Stimulated activated CD4-positive, alpha-beta T cell treated with anti-CD3 and anti-CD28 coated beads, Interleukin-4, amount 100 ng/mL, for 4 hours (primary cell): ENCODE results near the gene SPESP1.
"Not testable (repeated sequence)": the region's sequence is repeated elsewhere in the genome, so short reads cannot be mapped to it uniquely, and the experiment has no call there.

ENCODE experiments used
- DNase-seq, 2 experiments: peaks; one replicate each; pipeline ENCODE4 v3.0.0-alpha.2; 2020

SPESP1 gene

DNA sequence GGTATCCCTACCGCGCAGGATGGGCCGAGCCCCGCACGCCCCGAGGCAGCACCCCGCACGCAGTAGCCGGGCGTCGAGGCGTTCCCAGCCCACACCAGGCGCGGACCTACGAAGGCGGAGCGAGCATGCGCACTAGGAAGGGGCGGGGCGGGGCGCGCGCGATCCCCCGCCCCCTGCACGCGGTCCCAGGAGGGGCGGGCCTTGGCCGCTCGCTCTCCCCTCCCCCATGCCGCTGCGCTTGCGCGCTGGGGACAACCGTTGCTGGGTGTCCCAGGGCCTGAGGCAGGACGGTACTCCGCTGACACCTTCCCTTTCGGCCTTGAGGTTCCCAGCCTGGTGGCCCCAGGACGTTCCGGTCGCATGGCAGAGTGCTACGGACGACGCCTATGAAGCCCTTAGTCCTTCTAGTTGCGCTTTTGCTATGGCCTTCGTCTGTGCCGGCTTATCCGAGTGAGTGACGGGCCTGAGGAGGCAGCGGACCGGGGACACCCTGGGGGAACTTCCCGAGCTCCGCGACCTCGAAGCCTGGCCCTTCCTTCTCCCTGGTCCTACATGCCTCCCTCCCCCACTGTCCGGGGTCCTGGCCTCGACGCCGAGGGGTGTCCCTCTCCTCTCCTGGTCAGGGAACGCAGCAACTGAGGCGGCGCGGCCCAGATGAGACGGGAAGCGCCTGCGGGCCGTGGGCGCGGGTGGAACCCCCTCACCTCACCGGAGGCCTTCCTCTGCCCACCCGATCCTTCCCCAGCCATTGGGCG, at the start of gene SPESP1:
TSS of gene SPESP1 (plus strand) at position 258 of the 755 bp plus-strand sequence. CDS start at position 387, 129 bp downstream.
- DNase-seq, result peak; percentile 49 to 57

DNA sequence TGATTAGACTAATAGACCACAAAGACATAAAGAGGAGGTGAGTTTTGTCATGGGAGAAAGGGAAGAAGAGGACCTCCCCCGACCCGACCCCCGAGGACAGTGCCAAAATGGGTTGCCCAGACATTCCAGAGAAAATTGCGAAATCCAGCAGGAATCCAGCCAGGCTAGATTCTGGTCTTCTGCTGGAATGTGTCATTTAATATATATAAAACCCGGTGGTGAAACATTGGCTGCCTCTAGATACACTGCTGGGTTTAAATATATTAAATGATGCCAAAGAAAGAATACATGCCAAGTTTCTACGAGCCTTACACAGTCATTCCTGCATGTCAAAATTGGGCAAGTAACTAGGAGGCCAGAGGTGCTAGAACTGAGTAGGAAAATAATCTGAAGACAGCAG, 45.3 kb upstream of the SPESP1 start:
- no peak for DNase-seq

DNA sequence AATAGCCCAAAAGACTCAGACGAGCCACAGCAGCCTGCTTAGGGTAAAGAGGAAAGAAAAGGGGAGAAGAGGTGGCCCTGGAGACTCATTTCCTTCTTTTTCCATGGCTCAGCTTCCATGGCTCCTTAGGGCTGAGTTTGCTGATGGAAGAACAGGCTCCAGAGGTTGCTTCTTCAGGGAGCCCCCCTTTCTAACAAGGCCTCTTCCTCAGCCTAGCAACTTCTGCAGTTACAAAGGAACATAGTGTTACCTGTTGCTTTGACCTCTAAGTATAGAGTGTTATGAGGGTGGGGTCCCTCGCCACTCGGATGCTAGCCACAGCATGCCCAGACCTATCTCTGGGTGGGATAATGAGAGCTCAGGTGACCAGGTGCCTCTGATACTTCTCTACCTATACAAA, 43.2 kb upstream of the SPESP1 start:
- no peak for DNase-seq

DNA sequence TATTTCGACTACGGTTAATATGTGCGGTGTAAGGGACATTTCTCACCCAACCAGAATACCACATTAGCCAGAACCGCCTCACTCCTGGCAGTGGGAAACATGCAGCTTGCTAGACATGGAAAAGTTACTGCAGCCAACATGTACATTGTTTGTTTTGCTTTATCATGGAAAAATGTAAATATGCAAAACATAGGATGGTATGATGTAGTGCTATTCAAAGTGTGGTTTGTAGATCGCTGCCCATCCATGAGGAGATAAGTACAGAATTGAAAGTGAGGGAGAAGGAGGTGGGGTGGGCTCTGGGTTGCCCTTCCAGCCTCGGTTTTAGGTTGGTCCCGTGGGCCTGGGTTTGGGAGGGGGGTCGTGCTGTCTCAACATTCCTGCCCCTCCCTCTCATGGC, 42.5 kb upstream of the SPESP1 start:
- no peak for DNase-seq

DNA sequence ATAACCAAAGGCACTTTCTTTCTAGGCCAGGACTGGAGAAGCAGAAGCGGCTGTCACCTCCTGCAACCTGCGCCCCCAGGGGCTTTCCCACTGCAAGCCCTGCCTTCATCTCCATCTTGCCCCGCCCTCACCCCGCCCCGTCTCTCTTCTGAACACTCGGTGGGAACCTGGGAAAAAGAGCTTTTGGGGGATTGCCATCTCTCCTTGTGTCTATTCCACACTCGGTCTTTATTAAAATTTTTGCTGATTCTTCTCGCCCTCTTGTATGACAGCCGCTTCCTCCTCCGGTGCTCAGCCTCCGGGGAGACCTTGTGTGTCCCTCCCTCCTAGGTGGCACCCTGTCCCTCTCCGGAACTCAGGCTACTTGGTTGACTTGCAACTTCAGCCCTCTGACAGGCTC, 41.9 kb upstream of the SPESP1 start:
- peak; percentile 4 to 7 for DNase-seq

DNA sequence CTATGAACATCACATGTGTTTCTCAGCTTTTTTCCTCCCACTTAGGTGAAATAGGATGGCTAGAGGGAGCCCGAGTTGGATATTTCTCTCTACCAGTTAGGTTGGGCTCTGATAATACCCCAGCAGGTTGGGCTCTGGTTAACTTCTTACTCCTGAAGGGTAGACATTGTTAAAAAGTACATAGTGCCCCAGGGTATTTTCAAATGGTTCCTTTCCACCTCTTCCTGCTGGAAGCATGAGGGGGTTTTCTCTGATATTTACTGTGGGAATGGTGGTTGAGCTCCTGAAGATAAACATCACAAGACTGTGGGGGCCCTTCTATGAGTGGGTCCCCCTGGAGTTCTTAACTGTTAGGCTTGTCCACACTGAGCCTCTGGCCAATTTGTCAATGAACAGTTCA, 36.1 kb upstream of the SPESP1 start:
- no peak for DNase-seq

DNA sequence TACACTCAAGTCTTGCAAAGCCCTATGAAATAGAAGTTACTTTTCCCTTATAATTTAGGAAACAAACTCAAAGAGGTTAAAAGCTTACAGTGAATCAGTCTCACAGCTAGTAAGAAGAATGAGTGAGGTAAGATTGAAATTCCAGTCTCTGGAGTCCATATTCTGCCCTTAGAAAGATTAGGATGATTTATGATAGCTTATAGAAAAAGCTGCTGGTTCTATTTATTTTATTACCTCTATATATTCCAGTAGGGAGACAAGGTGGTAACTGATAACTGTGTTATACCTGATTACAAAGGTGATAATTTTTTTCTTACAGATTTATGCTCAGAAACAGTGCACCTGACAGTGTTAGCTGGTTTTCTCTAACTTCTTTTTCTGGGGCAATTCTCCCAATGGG, 34.1 kb upstream of the SPESP1 start:
- DNase-seq, result no peak

DNA sequence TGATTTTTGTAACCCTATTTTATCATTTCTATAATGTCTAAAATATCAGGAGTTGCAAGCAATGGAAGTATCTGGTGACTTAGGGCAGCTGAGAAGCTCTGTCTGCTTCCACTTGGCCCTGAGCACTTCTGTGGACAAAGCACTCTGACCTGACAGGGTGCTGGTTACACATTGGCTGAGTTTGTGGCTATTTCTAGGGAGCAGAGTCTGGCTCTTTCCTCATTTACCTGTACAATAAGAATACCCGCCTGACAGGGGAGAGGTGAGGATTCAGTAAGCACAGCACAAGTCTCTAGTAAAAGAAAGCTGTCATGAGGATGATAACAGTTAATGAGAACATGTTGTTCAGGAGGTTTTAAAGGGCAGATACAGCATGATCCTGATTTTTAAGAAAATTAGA, 33.3 kb upstream of the SPESP1 start:
- no peak for DNase-seq

DNA sequence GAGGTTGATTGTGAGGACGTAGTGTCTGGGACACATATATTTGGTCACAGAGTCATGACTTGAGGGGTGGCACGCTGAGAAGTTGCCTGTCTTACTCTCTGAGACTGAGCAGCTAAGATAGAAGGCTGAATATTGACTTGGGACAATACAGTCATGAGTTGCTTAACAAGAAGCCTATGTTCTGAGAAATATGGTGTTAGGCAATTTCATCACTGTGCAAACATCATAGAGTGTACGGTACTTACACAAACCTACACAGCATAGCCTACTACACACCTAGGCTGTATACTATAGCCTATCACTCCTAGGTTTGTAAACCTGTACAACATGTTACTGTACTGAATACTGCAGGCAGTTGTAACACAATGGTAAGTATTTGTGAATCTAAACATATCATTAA, 30.3 kb upstream of the SPESP1 start:
- DNase-seq, result no peak

DNA sequence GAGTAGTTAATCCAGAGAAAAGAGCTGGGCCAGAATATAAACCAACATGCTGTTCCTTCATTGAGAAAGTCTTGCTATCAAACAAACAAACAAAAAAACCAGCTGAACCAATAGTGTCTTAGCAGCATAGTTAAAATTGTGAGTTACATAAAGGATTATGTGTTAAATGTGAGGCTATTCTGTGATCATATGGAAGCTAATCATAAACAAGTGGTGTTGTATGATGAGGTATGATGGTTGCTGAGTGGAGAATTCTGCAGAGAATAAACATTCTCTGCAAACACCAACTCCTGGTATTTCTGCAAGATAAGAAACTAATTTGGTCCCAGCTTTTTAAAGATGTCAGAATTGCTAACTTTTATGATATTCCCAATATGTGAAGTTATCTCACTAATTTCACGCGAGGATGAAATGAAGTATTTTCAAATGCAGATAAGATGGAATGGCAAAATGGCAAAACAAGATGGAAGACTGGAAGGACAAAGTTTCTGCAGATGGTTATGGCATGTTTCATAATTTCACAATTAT, 22.9 kb upstream of the SPESP1 start:
- DNase-seq, result no peak

DNA sequence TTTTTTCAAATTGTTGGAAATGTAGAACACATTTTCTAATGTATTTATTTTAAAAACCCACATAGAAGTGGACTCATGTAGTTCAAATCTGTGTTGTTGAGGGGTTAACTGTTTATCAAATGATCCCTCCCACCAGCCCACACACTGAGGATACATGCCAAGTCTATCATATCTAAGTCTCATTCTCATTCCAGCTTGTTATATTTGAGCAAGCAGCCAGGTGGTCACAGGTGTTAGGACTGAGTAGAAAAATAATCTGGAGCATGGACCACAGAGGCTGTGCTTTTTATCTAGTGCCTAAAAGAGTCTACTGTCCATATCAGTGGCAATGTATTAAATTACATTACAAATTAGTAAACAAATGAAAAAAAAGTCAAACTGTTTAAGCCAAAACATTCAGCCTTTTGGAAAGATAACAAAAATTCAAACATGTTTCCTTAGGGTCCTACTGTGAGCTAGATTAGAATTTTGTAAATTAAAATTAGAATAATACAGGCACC, 20.7 kb upstream of the SPESP1 start:
- no peak for DNase-seq

DNA sequence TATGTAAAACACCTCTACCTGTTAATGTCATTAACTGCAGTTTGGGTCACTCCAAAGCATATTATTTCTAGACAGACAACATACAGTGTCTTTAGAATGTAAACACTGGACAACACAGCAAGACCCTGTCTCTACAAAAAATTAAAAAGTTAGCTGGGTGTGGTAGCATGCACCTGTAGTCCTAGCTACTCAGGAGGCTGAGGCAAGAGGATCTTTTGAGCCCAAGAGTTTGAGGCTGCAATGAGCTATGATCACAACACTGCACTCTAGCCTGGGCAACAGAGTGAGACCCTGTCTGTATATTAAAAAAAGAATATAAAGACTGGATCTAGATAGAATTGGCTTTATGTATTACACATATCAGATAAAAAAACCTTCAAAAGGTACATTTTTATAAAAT, 20.0 kb upstream of the SPESP1 start:
- no peak for DNase-seq

DNA sequence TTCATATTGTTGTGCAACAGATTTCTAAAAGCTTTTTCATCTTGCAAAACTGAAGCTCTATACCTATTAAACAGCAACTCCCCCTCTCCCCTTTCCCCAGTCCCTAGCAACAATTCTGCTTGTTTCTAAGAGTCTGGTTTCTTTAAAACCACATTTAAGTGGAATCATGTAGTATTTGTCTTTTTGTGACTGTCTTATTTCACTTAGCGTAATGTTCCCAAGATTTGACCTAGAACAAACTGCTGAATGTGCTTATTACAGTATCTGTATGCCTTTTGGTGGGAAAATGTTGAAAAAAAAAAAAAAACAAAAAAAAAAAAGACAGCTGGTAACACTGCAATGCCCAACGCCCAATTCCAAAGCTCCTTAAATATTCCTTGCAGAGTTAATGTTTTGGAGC, 19.5 kb upstream of the SPESP1 start:
- no peak for DNase-seq

DNA sequence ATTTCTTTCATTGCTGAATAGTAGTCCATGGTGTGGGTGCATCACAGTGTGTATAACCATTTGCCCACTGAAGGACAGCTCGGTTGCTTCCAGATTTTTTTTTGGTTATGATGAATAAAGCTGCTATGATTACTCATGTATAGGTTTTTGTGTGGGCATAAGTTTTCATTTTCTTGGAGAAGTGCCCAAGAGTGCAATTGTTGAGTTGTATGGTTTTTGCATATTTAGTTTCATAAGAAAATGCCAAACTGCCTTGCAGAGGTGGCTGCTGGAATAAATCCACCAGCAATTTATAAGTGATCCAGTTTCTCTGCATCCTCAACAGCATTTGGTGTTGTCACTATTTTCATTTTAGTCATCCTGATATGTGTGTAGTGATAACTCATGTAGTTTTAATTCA, 8.4 kb upstream of the SPESP1 start:
- no peak for DNase-seq

DNA sequence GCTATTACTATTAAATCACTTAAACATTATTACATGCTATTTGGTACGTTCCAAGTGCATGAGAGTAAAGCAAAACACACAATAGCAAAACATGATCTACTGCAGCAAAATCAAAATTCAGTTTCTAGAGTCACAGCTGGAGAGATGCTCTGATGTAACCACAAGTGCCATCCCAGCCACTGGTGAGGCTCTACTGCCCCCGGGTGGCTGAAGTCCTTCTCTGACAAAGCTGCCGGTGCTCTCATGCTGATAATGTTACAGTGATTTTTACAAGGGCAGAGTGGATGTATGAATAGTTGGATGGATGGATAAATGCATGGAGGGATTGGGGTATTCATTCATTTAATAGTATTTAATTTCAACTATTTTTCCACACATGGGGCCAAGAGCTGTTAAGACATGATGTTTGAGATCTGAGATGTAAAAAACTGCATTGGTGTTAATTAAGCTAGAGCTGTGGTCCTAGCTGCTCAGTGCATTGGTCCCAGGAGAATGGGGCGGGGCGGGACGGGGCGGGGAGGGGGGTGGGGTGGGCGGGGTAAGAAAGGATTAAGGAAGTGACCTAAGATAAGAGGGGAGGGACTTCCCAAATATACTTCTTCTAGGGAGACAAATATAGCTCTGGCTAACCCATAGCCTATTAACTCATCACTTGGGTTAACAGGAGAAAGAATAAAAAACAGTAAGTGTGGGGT, 5.3 kb upstream of the SPESP1 start:
- DNase-seq, result peak; percentile 41 to 54

DNA sequence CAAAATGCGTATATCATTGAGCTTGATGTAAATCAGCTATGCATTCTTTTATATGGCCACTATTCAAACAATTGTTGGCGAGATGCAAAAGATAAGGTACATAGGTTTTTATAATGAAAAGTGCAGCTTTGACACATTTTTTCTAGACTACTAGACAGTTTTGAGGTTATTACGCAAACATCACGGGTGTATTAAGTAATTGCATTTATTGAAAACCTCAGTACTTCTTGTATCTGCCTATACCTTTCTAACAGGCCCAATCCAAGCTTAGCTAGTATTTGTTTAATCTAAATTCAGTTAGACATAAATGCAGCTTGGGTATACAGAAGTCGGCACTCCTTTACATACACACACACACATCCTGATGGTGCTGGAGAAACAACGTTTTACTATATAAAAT, 2.7 kb downstream of the SPESP1 start:
- no peak for DNase-seq

DNA sequence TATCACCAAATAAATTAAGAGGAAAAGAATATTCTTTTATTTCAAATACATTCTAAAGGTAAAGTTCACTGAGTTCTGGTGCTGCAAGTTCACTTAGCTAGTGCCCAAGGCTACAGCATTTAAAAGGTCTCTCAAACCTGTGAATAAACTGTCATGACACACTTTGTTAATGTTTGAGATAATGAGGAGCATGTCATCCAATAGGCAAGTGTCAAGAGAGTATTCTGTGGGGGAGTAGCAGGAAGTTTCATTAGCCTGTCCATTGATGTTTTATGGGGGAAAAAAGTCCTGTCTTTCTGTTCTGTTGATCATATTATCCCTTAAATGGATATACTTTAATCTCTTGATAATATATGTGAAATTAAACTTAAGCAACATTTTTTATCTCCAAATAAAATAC, 4.0 kb downstream of the SPESP1 start:
- DNase-seq, result no peak

DNA sequence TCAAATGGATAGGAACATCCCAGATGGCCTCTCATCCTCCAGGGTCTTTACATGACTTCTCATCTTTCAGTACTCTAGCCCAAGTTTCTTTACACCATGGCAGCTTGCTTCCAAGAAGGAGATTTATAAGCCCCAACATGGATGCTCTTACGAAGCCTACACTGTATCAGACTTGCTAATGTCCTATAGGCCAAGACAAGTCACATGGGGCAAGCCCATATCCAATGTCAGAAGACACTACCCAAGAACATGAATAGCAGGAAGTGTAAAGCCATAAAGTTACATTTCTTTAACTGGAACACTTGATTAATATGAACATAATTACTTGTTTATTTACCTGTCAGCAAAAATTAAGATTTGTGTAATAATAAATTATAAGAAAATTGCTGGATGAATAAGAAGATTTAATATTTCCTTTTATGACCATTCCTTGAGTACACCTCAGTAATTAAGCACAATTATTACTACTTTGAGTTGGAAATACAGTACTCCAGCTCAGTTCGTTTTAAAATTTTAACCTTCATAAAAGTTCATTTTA, 5.1 kb downstream of the SPESP1 start:
- DNase-seq, result no peak

DNA sequence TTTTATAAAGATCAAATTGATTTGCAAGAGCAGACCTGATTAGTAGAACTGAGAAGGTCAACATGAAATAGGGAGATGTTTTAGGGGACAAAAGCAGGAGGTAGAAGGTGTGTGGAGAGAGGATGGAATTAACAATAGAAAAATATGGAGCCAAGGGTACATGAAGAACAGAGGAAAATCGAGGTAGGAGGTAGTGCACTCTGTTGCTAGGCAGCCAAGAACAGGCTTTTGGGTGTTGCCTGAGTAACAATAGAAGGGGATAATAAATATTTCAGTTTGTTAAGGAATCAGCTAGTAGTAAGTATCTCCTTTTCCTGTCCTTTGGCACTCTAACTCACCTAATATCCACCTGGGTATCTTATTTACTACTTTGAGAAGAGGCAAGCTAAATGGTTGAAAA, 9.2 kb downstream of the SPESP1 start:
- DNase-seq, result no peak

DNA sequence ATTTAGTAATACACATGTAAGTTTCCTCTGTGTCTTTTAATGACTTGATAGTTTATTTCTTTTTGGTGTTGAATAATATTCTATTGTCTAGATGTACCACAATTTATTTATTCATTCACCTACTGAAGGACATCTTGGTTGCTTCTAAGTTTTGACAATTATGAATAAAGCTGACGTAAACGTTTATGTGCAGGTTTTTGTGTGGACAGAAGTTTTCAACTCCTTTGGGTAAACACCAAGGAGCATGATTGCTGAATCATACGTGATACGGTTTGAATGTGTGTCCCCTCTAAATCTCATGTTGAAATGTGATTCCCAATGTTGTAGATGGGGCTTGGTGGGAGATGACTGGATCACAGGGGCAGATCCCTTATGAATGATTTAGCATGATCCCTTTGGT, 21.5 kb downstream of the SPESP1 start:
- DNase-seq, result no peak

DNA sequence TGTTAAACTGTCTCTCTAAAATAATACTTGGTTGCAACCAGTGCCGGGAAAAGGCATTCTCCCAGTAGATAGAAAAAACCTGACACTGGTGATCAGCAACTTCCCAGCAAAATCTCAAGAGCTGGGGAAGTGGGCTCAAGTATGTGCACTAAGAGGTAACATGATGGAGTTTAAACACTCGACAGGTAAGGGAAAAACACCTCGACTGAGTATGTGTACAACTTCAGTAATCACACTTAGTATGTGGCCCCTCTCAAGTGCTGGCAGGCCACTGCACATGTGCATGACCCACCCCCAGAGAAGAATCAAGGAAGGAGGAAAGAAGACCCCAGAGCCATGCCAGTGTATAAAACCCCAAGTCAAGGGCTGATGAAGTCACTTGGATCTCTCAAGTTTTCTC, 27.4 kb downstream of the SPESP1 start:
- DNase-seq, result no peak

DNA sequence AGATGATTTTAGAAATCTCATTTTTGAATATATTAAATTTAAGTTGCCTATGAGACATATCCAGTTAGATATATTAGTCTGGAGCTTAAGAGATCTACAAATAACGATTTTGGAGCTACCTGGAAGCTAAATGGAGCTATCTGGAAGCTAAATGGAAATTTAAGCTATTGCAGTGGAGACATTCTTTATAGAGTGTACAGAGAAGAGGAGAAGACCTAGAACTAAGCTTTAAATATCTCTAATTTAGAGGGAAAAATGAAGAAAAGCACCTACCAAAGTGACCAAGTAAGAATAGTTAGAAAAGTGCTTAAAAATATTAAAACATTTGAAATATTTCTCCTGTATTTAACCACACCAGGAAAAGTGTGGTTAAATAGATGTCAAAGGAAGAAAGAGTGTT, 28.3 kb downstream of the SPESP1 start:
- DNase-seq, result no peak

DNA sequence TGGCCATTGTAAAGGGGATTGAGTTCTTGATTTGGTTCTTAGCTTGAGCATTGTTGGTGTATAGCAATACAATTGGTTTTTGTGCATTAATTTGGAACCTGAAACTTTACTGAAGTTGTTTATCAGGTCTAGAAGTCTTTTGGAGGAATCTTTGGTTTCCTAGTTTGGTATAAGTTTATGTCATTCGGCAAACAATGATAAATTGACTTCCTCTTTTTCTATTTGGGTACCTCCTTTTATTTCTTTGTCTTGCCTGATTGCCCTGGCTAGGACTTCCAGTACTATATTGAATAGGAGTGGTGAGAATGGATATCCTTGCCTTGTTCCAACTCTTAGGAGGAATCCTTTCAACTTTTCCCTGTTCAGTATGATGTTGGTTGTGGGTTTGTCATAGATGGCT, 32.1 kb downstream of the SPESP1 start:
- DNase-seq, result no peak

DNA sequence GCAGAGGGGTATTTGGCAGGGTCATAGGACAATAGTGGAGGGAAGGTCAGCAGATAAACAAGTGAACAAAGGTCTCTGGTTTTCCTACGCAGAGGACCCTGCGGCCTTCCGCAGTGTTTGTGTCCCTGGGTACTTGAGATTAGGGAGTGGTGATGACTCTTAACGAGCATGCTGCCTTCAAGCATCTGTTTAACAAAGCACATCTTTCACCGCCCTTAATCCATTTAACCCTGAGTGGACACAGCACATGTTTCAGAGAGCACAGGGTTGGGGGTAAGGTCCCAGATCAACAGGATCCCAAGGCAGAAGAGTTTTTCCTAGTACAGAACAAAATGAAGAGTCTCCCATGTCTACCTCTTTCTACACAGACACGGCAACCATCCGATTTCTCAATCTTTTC, 33.4 kb downstream of the SPESP1 start:
- DNase-seq, result not testable (repeated sequence)
